Liver (tissue), 9 donors: ENCODE data around the gene MBOAT1. TPM values are rescaled to one million over a fixed set of nuclear protein-coding genes. Genes with fewer than 3 reads are reported as not detected.

Experiments
- DNase-seq: peaks from one replicate; pipeline ENCODE4 v3.0.0-alpha.2; 2017; ENCODE audit warnings: low spot score
- H3K27ac ChIP-seq, 2 donors: one replicate each; pipeline ENCODE4 v1.7.0; 2013; ENCODE audit warnings: inconsistent platforms in 2 of 2, low read length in 2 of 2, control low read depth in 1 of 2, low read depth in 1 of 2, mild to moderate bottlenecking in 1 of 2
- H3K27me3 ChIP-seq, 4 donors: one replicate each; pipeline versions ENCODE4 v1.6.1 to v1.7.0; 2013; ENCODE audit warnings: low read length in 3 of 4, inconsistent platforms in 1 of 4, mild to moderate bottlenecking in 1 of 4, moderate library complexity in 1 of 4; ENCODE audit not compliant: control insufficient read depth in 4 of 4, insufficient read depth in 4 of 4
- H3K36me3 ChIP-seq, 4 donors: one replicate each; pipeline versions ENCODE4 v1.6.1 to v1.7.0; 2013; ENCODE audit warnings: low read length in 3 of 4, mild to moderate bottlenecking in 3 of 4, low read depth in 1 of 4, moderate library complexity in 1 of 4; ENCODE audit not compliant: control insufficient read depth in 4 of 4, insufficient read depth in 3 of 4
- H3K4me1 ChIP-seq, 4 donors: one replicate each; pipeline versions ENCODE4 v1.6.1 to v1.7.0; 2013; ENCODE audit warnings: low read length in 3 of 4, mild to moderate bottlenecking in 3 of 4, moderate library complexity in 1 of 4; ENCODE audit not compliant: control insufficient read depth in 4 of 4, insufficient read depth in 4 of 4
- H3K4me3 ChIP-seq, 3 donors: one replicate each; pipeline versions ENCODE4 v1.6.1 to v1.7.0; 2013; ENCODE audit warnings: low read length in 3 of 3, control low read depth in 1 of 3, low read depth in 1 of 3, mild to moderate bottlenecking in 1 of 3
- H3K9ac ChIP-seq, 2 donors: one replicate each; pipeline ENCODE4 v1.7.0; 2013; ENCODE audit warnings: low read length in 2 of 2, mild to moderate bottlenecking in 2 of 2, moderate library complexity in 2 of 2, control low read depth in 1 of 2, low read depth in 1 of 2
- H3K9me3 ChIP-seq, 4 donors: one replicate each; pipeline versions ENCODE4 v1.6.1 to v1.7.0; 2013; ENCODE audit warnings: low read length in 3 of 4; ENCODE audit not compliant: control insufficient read depth in 4 of 4
- EGR1 ChIP-seq, 2 donors: IDR thresholded peaks; 2 replicates each; pipeline ENCODE4 v1.6.1; 2016 to 2018; ENCODE audit warnings: antibody characterized with exemption in 2 of 2, low read depth in 2 of 2
- FOXA1 ChIP-seq: IDR thresholded peaks from 2 replicates; pipeline ENCODE4 v1.6.1; 2016; ENCODE audit warnings: antibody characterized with exemption
- FOXA2 ChIP-seq: IDR thresholded peaks from 2 replicates; pipeline ENCODE4 v1.6.1; 2016; ENCODE audit warnings: antibody characterized with exemption
- GABPA ChIP-seq, 2 donors: IDR thresholded peaks in 1 of 2; conservative IDR thresholded peaks in 1 of 2; 2 replicates each; pipeline ENCODE4 v1.6.1; 2016; ENCODE audit warnings: antibody characterized with exemption in 2 of 2, mild to moderate bottlenecking in 1 of 2, moderate library complexity in 1 of 2
- HNF4A ChIP-seq, 2 donors: conservative IDR thresholded peaks; 2 replicates each; pipeline ENCODE4 v1.6.1; 2016; ENCODE audit warnings: antibody characterized with exemption in 2 of 2, mild to moderate bottlenecking in 2 of 2
- HNF4G ChIP-seq: IDR thresholded peaks from 2 replicates; pipeline ENCODE4 v1.6.1; 2016; ENCODE audit warnings: antibody characterized with exemption
- JUND ChIP-seq, 2 donors: IDR thresholded peaks; 2 replicates each; pipeline ENCODE4 v1.6.1; 2016; ENCODE audit warnings: antibody characterized with exemption in 2 of 2
- NR2F2 ChIP-seq: IDR thresholded peaks from 2 replicates; pipeline ENCODE4 v1.6.1; 2016; ENCODE audit warnings: antibody characterized with exemption
- RAD21 ChIP-seq, 2 donors: IDR thresholded peaks; 2 replicates each; pipeline ENCODE4 v1.6.1; 2016; ENCODE audit warnings: antibody characterized with exemption in 2 of 2, mild to moderate bottlenecking in 2 of 2
- RXRA ChIP-seq, 2 donors: IDR thresholded peaks; 2 replicates each; pipeline ENCODE4 v1.6.1; 2017 to 2018; ENCODE audit warnings: antibody characterized with exemption in 2 of 2, mild to moderate bottlenecking in 1 of 2
- SP1 ChIP-seq: IDR thresholded peaks from 2 replicates; pipeline ENCODE4 v1.6.1; 2018; ENCODE audit warnings: antibody characterized with exemption, mild to moderate bottlenecking
- TAF1 ChIP-seq: conservative IDR thresholded peaks from 2 replicates; pipeline ENCODE4 v1.6.1; 2016; ENCODE audit warnings: antibody characterized with exemption, mild to moderate bottlenecking
- YY1 ChIP-seq: IDR thresholded peaks from 2 replicates; pipeline ENCODE4 v1.6.1; 2016; ENCODE audit warnings: antibody characterized with exemption, mild to moderate bottlenecking
- ZBTB33 ChIP-seq: IDR thresholded peaks from 2 replicates; pipeline ENCODE4 v1.6.1; 2016; ENCODE audit warnings: antibody characterized with exemption
- WGBS: extraction: QIAGEN DNeasy Blood & Tissue Kit; methylation state at CpG from one replicate; pipeline ENCODE4 v1.1.7; 2013; 5-methylcytosine and 5-hydroxymethylcytosine counted together
- polyA plus RNA-seq, 2 donors: library from polyadenylated mRNA; stranded (reverse) in 1 of 2; unstranded in 1 of 2; fragments of 200-250 nt in 1 of 2; fragments of >200 nt in 1 of 2; fragmentation: Nextera tagmentation in 1 of 2; extraction: Ambion mirVana in 1 of 2; gene quantifications; one replicate each; pipeline versions ENCODE4 v1.2.1 to v1.2.3, GENCODE V29; 2013 to 2015
- total RNA-seq, 2 donors: library from RNA; depleted of rRNA; stranded (reverse); fragments of >200 nt; gene quantifications; one replicate each; pipeline ENCODE4 v1.2.3, GENCODE V29; 2014
- TF ChIP-seq, protein P1 (sequence below): IDR thresholded peaks from 2 replicates; pipeline ENCODE4 v1.6.1; 2016; ENCODE audit warnings: antibody characterized with exemption
- TF ChIP-seq, protein P2 (sequence below): IDR thresholded peaks from 2 replicates; pipeline ENCODE4 v1.6.1; 2016; ENCODE audit warnings: antibody characterized with exemption
- donor health status: healthy.
- donor health status: healthy.
- donor health status: healthy.
- donor health status: healthy.
- donor health status: healthy.

Gene MBOAT1
- total and polyA plus RNA-seq, 4 donors, result 1.2 to 9.3 (median 3.3) TPM

DNA sequence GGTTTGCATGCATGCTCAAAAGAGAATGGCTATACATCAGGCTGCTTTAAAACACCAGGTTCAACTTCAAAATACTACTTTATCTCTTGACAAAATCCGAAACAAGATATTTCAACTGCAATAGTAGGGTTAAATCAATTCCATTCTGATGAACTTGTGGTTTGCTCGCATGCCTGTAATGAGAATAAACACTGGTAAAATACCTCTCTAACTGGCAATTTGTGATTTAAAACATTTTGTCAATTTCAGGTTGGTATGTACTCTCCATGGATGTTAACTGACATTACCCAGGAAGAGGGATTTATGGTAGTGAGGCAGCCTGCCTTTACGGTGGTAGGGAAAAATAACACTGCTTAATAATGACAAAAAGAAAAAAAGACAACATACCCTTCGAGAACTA is 74.4 kb downstream of the MBOAT1 start:
- H3K36me3 ChIP-seq, result peaks cover 0 to 6% (median 1%) of the 10 kb centered on the region in 4 donors
- H3K27ac ChIP-seq, result no peak overlapping the region
- no peak overlapping the region for H3K9ac ChIP-seq
- H3K4me1 ChIP-seq, result peaks cover 0 to 2% (median 0%) of the 10 kb centered on the region in 4 donors
- no peak for DNase-seq
- H3K9me3 ChIP-seq, result no peaks in the 10 kb centered on the region
- no peak overlapping the region for H3K4me3 ChIP-seq
- 91% methylated on average over 4 of the region's 4 CpGs for WGBS
- no peaks in the 10 kb centered on the region for H3K27me3 ChIP-seq
- no peak for TF ChIP-seq FOXA1
- TF ChIP-seq, protein P1, sequence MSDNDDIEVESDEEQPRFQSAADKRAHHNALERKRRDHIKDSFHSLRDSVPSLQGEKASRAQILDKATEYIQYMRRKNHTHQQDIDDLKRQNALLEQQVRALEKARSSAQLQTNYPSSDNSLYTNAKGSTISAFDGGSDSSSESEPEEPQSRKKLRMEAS, result no peak
- no peak for TF ChIP-seq TAF1
- no peak for TF ChIP-seq EGR1 (IDR thresholded peaks at IDR 0.05; ENCODE audit: low read depth in 2 of 2)
- TF ChIP-seq NR2F2, result no peak
- TF ChIP-seq, protein P2, sequence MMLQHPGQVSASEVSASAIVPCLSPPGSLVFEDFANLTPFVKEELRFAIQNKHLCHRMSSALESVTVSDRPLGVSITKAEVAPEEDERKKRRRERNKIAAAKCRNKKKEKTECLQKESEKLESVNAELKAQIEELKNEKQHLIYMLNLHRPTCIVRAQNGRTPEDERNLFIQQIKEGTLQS, result no peak
- TF ChIP-seq YY1, result no peak
- TF ChIP-seq ZBTB33, result no peak
- TF ChIP-seq JUND (IDR thresholded peaks at IDR 0.05), result no peak
- TF ChIP-seq HNF4A (conservative IDR thresholded peaks at IDR 0.05), result no peak
- no peak for TF ChIP-seq RXRA (IDR thresholded peaks at IDR 0.05)
- TF ChIP-seq SP1, result no peak

DNA sequence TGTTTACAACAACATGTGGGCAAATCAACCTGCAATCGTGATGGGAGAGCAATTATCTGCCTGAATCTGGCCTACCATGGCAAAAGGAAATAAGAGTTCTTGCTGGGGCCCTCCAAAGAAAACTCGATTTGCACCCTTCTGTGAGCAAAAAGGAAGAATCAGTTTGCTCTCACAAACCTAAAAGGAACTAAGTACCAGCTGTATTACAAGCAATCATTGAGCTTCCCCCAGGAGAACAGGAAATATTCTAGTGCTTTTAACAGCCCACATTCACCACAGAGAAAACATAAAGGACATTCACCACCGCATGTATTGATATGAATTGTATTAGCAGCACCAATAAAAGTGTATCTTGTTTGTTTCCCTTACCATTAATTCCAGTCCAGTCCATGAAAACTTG is 75.0 kb downstream of the MBOAT1 start:
- Histone ChIP-seq H3K9ac (no peak overlapping the region), H3K4me3 (no peak overlapping the region), H3K36me3 (peaks cover 0 to 6% (median 1%) of the 10 kb centered on the region in 4 donors), H3K9me3 (no peaks in the 10 kb centered on the region), H3K4me1 (no peaks in the 10 kb centered on the region), H3K27me3 (no peaks in the 10 kb centered on the region), H3K27ac (no peak overlapping the region)
- WGBS, result 80% methylated on average over 3 of the region's 3 CpGs
- no peak for TF ChIP-seq HNF4G
- TF ChIP-seq JUND (IDR thresholded peaks at IDR 0.05), result no peak
- no peak for TF ChIP-seq GABPA (IDR thresholded peaks at IDR 0.05 in 1 of 2, conservative IDR thresholded peaks at IDR 0.05 in 1 of 2)
- TF ChIP-seq FOXA2, result no peak
- TF ChIP-seq SP1, result no peak
- TF ChIP-seq NR2F2, result no peak
- no peak for TF ChIP-seq ZBTB33
- no peak for TF ChIP-seq RAD21 (IDR thresholded peaks at IDR 0.05)
- no peak for TF ChIP-seq TAF1
- TF ChIP-seq HNF4A (conservative IDR thresholded peaks at IDR 0.05), result no peak
- no peak for DNase-seq
